Fibroblast of skin of right biceps (primary cell): ENCODE measurements around the gene TMEM106A.
"Not testable (repeated sequence)": the region's sequence is repeated elsewhere in the genome, so short reads cannot be mapped to it uniquely, and the experiment has no call there.

Source experiments
- DNase-seq: peaks from one replicate; pipeline ENCODE4 v3.0.0-alpha.2; 2013

Gene TMEM106A

DNA sequence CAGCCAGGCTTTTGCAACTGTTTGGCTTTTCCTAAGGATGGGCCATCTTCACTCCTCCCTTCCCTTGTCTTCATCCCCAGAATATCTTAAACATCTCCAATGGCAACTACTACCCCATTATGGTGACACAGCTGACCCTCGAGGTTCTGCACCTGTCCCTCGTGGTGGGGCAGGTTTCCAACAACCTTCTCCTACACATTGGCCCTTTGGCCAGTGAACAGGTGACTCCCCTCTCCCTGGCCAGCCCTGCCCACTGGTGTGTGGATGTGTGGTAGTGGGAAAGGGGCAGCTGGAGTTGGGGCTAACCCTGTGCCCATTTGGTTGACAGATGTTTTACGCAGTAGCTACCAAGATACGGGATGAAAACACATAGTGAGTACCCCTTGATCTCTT lies 4.7 kb downstream of the TMEM106A start:
- DNase-seq = no peak

DNA sequence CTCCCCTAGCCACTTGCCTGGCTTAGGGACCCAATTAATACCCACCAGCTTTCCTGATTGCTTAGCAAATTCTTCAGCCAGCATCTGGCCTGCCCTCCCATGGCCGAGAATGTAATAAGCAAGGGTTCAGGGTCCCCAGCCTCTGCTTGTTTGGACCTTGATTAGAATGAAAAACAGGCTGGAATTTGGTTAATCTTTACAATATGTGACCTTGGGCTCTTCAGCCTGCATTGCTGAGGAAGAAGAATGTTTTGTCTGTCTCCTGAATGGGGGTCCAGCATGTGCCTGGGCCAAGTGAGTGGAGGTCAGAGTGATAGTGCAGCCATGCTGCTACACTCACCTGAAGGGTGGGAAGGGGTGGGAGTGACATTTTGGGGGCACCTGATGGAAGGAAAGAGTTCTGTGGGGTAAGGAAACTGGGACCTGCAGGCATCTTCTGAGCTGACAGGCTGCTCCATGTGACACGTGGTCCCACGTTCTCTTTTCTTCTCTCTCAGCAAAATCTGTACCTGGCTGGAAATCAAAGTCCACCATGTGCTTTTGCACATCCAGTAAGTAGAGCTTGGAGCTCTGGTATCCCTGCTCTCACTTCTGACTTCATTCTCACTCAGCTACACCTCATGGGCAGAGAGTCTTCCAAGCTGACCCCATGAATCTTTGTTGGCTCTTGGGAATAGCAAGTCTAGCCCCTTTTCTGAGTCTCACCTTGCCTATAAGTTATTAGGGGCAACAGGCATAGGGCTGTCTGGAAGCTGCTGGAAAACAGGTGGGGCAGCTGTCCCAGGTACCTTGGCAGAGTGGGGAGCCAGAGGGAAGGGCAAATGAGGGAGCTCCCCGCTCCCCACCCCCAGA lies 5.3 kb downstream of the TMEM106A start:
- no peak for DNase-seq

DNA sequence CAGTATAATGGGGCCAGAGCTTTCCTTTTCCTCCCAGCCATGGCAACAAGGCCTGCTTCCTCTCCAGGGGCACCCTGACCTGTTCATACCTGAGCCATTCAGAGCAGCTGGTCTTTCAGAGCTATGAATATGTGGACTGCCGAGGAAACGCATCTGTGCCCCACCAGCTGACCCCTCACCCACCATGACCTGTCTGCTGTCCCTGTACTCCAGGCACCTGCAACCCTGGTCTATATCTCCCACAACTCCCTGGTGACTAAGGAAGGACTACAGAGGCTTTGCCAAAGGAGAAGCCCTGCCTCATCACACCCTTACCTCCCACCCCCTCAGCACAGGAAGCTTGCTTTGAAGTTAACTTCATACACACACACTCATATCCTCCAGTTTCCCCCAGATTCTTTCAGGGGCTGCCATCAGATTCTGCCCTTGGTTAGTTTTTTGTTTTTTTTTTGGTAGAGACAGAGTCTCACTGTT lies 6.0 kb downstream of the TMEM106A start:
- no peak for DNase-seq

- DNase-seq = no peak
Observed at GRCh38 chr17:43219001-43219400, 7.3 kb downstream of the TMEM106A start.

DNA sequence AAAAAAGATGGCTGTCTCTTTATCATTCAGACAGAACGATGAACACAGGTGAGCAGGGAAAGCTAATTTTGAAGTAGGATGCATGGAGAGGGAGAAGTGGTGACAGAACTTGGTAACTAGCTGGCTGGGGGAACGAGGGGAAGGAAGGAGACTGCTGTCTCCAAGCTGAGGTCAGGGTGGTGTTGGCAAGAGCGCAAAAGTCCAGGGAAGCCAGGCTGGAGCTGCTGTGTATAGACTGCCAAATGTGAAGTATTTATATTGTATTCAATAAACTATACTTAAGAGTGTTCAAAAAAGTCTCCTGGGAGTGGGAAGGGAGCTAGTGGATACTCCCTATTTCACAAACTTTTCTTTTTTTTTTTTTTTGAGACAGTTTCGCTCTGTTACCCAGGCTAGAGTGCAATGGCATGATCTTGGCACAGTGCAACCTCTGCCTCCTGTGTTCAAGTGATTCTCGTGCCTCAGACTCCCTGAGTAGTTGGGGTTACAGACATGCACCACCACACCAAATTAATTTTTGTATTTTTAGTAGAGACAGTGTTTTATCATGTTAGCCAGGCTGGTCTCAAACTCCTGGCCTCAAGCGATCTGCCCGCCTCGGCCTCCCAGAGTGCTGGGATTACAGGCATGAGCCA lies 8.2 kb downstream of the TMEM106A start:
- no peak for DNase-seq

GRCh38 chr17:43220511-43221125 lies 8.9 kb downstream of the TMEM106A start:
- no peak for DNase-seq

DNA sequence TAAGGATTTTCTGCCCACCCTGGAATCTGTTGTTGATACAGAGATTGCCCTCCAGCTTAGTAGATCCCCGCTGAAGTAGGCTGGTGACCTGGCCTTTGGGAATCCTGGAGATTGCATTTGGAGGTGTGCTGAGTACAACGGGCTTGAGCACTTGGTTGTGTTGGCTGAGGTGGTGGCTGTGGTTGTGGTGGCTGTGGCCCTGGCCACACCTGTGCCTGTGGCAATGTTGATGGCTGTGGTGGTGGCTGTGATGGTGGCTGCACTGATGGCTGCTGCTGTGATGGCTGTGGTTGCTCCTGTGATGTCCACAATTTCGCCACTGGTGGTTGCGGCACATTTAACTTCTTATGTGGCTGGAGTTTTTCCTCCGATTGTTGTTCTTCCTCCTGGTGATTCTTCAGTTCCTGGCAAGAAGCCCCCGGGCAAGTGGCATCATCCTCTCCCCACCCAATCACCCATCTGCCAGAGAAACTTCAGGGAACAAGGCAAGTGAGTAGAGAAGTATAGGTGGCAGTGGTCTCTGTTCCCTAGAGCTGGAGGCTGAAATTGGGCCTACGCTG lies 12.6 kb downstream of the TMEM106A start:
- DNase-seq = no peak

GRCh38 chr17:43226393-43226792 lies 14.7 kb downstream of the TMEM106A start:
- no peak for DNase-seq

GRCh38 chr17:43228020-43228782 lies 16.5 kb downstream of the TMEM106A start, which contains the start of gene CCDC200:
Gene CCDC200 (minus strand): TSS chr17:43228623. CDS start chr17:43228554, 69 bp downstream.
- DNase-seq = not testable (repeated sequence)

DNA sequence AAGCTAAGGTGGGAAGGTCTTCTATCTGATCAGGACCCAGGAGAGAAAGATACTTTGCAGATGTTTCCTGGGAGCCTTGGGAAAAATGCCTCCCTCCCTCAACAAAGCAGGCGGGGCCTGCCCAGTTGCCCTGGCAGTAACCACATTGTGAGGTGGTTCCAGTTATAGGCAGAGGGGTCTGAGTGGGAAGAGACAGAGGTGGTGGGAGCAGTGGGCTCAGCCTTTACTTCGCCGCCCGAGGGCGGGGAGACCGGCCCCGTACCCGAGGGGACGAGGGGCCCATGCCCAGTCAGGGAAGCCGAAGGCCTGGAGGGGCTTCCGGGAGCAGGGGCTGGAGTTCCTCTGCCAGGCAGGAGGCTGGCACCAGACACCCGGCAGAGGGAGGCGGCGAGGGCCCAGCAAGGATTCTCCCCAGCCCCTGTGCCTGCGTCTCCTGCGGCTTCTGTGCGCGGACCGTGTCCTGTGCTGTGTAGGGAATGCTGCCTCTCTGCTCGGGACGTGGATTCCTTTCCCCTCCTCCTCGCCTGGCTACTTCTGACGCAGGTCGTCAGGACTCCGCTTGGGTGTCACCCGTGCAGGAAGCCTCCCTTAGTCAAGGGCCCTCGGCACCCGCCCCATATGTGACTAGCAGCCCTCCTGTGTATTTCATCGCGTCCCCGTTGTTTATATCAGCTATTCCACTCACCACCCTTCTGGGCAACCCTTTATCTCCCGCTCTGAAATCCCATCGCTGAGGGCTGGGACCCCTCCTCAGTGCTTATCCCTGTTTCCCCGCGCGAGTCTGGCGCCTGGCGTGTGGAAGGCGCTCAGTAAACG lies 19.7 kb downstream of the TMEM106A start:
- DNase-seq = not testable (repeated sequence)

GRCh38 chr17:43232021-43232699 lies 20.5 kb downstream of the TMEM106A start:
- not testable (repeated sequence) for DNase-seq

DNA sequence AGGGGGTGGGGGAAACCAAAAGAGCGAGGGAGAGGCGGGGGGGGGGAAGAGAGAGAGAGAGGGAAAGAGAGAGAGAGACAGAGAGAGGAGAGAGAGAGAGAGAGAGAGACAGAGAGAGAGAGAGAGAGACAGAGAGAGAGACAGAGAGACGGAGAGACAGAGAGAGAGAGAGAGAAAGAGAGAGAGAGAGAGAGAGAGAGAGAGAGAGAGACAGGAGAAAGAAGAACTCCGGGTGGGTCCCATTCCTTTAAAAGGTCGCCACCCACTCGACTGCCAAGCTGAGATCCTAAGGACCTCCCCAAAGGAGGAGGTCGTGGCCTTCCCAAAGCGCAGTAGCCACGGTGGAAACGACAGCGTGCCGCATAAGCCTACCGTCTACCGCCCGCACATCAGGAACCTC lies 21.6 kb downstream of the TMEM106A start:
- not testable (repeated sequence) for DNase-seq

GRCh38 chr17:43233877-43234276 lies 22.2 kb downstream of the TMEM106A start, which contains the start of gene RNU2-1:
Gene RNU2-1 (minus strand): TSS chr17:43233977.
- DNase-seq = not testable (repeated sequence)

- DNase-seq = not testable (repeated sequence)
Observed at GRCh38 chr17:43239597-43239996, 27.9 kb downstream of the TMEM106A start.

DNA sequence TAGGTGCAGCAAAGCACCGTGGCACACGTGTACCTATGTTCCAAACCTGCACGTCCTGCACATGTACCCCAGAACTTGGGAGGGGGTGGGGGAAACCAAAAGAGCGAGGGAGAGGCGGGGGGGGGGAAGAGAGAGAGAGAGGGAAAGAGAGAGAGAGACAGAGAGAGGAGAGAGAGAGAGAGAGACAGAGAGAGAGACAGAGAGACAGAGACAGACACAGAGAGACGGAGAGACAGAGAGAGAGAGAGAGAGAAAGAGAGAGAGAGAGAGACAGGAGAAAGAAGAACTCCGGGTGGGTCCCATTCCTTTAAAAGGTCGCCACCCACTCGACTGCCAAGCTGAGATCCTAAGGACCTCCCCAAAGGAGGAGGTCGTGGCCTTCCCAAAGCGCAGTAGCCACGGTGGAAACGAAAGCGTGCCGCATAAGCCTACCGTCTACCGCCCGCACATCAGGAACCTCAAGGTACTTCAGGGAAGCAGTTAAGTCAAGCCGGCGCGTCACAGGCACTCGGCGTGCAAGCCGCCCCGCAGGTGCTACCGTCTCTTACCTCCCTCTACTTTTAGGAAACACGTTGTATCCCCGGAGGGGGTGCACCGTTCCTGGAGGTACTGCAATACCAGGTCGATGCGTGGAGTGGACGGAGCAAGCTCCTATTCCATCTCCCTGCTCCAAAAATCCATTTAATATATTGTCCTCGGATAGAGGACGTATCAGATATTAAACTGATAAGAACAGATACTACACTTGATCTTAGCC lies 29.1 kb downstream of the TMEM106A start:
- DNase-seq = not testable (repeated sequence)

DNA sequence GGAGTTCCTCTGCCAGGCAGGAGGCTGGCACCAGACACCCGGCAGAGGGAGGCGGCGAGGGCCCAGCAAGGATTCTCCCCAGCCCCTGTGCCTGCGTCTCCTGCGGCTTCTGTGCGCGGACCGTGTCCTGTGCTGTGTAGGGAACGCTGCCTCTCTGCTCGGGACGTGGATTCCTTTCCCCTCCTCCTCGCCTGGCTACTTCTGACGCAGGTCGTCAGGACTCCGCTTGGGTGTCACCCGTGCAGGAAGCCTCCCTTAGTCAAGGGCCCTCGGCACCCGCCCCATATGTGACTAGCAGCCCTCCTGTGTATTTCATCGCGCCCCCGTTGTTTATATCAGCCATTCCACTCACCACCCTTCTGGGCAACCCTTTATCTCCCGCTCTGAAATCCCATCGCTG lies 34.8 kb downstream of the TMEM106A start:
- not testable (repeated sequence) for DNase-seq
